Measurements from ENCODE around the gene COMMD2.

COMMD2 gene

GRCh38 chr3:149765762-149766334 lies 13.6 kb upstream of the COMMD2 start:
- ATAC-seq (ENCODE audit: low read depth) (peak; percentile 57; the same call in 2 of the 3 replicates), DNase-seq (ENCODE audit: low spot score) (no peak)
- H3K27ac ChIP-seq (ENCODE audit: poor library complexity, severe bottlenecking), result no peak overlapping the region
- no peak overlapping the region for H3K4me3 ChIP-seq (ENCODE audit: severe bottlenecking)
- no peaks in the 10 kb centered on the region for H3K4me1 ChIP-seq (ENCODE audit: insufficient read depth, poor library complexity, severe bottlenecking)
- TF ChIP-seq CTCF (IDR thresholded peaks at IDR 0.05; ENCODE audit: poor library complexity, severe bottlenecking), result peak; percentile 79
- no peaks in the 10 kb centered on the region for H3K27me3 ChIP-seq (ENCODE audit: insufficient read depth, poor library complexity, severe bottlenecking)
- no peaks in the 10 kb centered on the region; the same call in 1 of the 2 replicates for H3K36me3 ChIP-seq (ENCODE audit: low read depth)
- H3K9me3 ChIP-seq (ENCODE audit: severe bottlenecking), result no peaks in the 10 kb centered on the region

- H3K27ac ChIP-seq (ENCODE audit: poor library complexity, severe bottlenecking), result no peak overlapping the region
- H3K36me3 ChIP-seq (ENCODE audit: low read depth), result no peaks in the 10 kb centered on the region; the same call in 1 of the 2 replicates
- H3K9me3 ChIP-seq (ENCODE audit: severe bottlenecking), result no peaks in the 10 kb centered on the region
- no peak overlapping the region for H3K4me3 ChIP-seq (ENCODE audit: severe bottlenecking)
- TF ChIP-seq CTCF (IDR thresholded peaks at IDR 0.05; ENCODE audit: poor library complexity, severe bottlenecking), result no peak
- DNase-seq (ENCODE audit: low spot score) (no peak), ATAC-seq (ENCODE audit: low read depth) (no peak)
- no peaks in the 10 kb centered on the region for H3K4me1 ChIP-seq (ENCODE audit: insufficient read depth, poor library complexity, severe bottlenecking)
- no peaks in the 10 kb centered on the region for H3K27me3 ChIP-seq (ENCODE audit: insufficient read depth, poor library complexity, severe bottlenecking)
These were observed 12.0 kb upstream of the COMMD2 start for GRCh38 chr3:149764302-149764701.

- Histone ChIP-seq H3K27ac (ENCODE audit: poor library complexity, severe bottlenecking) (no peak overlapping the region), H3K27me3 (ENCODE audit: insufficient read depth, poor library complexity, severe bottlenecking) (no peaks in the 10 kb centered on the region), H3K4me3 (ENCODE audit: severe bottlenecking) (no peak overlapping the region), H3K36me3 (ENCODE audit: low read depth) (no peaks in the 10 kb centered on the region; the same call in 1 of the 2 replicates), H3K4me1 (ENCODE audit: insufficient read depth, poor library complexity, severe bottlenecking) (no peaks in the 10 kb centered on the region), H3K9me3 (ENCODE audit: severe bottlenecking) (no peaks in the 10 kb centered on the region)
- no peak for TF ChIP-seq CTCF (IDR thresholded peaks at IDR 0.05; ENCODE audit: poor library complexity, severe bottlenecking)
- ATAC-seq (ENCODE audit: low read depth), result peak; percentile 23; the same call in 1 of the 3 replicates
- DNase-seq (ENCODE audit: low spot score), result no peak
These were observed 11.4 kb upstream of the COMMD2 start for GRCh38 chr3:149763565-149764195.

GRCh38 chr3:149753717-149754116 lies 1.4 kb upstream of the COMMD2 start:
- Histone ChIP-seq H3K9me3 (ENCODE audit: severe bottlenecking) (no peaks in the 10 kb centered on the region), H3K27me3 (ENCODE audit: insufficient read depth, poor library complexity, severe bottlenecking) (no peaks in the 10 kb centered on the region), H3K27ac (ENCODE audit: poor library complexity, severe bottlenecking) (no peak overlapping the region), H3K4me3 (ENCODE audit: severe bottlenecking) (no peak overlapping the region), H3K36me3 (ENCODE audit: low read depth) (peaks cover 26% of the 10 kb centered on the region), H3K4me1 (ENCODE audit: insufficient read depth, poor library complexity, severe bottlenecking) (peaks cover 11% of the 10 kb centered on the region)
- ATAC-seq (ENCODE audit: low read depth) (no peak), DNase-seq (ENCODE audit: low spot score) (no peak)
- no peak for TF ChIP-seq CTCF (IDR thresholded peaks at IDR 0.05; ENCODE audit: poor library complexity, severe bottlenecking)

GRCh38 chr3:149752788-149753136 lies 473 bp upstream of the COMMD2 start:
- ATAC-seq (ENCODE audit: low read depth) (no peak), DNase-seq (ENCODE audit: low spot score) (no peak)
- TF ChIP-seq CTCF (IDR thresholded peaks at IDR 0.05; ENCODE audit: poor library complexity, severe bottlenecking), result peak; percentile 31
- Histone ChIP-seq H3K27ac (ENCODE audit: poor library complexity, severe bottlenecking) (no peak overlapping the region), H3K4me1 (ENCODE audit: insufficient read depth, poor library complexity, severe bottlenecking) (peaks cover 11% of the 10 kb centered on the region), H3K36me3 (ENCODE audit: low read depth) (peaks cover 35% of the 10 kb centered on the region), H3K9me3 (ENCODE audit: severe bottlenecking) (no peaks in the 10 kb centered on the region), H3K4me3 (ENCODE audit: severe bottlenecking) (peak overlapping the region; percentile 86), H3K27me3 (ENCODE audit: insufficient read depth, poor library complexity, severe bottlenecking) (no peaks in the 10 kb centered on the region)

Measured in RWPE2 (cell line).